ENCODE data around the gene ST3GAL5.

ST3GAL5 gene

DNA sequence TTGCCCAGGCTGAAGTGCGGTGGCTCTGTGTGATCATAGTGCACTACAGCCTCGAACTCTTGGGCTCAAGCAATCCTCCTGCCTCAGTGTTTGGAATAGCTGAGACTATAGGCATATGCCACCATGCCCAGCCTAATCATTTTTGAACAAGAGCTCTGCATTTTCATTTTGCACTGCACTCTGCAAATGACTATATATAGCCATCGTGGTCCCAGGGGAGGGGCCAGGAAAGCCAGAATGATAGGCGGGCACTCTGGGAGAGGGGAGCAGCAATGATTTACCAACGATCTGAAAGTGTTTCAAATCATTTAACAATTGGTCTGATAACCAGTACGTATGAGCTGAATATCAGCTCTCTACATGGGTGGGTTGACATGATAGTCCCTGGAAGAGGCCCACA is 22.3 kb upstream of the ST3GAL5 start:
- no peak overlapping the region for H3K27ac ChIP-seq
- no peaks in the 10 kb centered on the region for H3K9me3 ChIP-seq (ENCODE audit: low read depth, low read length)
- no peak for DNase-seq (ENCODE audit: low read depth, low spot score)
- no peaks in the 10 kb centered on the region for H3K36me3 ChIP-seq (ENCODE audit: insufficient read depth, low read length)
- H3K4me3 ChIP-seq: no peak overlapping the region
- no peak overlapping the region for H3K9ac ChIP-seq (ENCODE audit: insufficient read length)
- no peak for TF ChIP-seq POLR2AphosphoS5 (IDR thresholded peaks at IDR 0.05; ENCODE audit: borderline replicate concordance, low read depth, low read length)
- TF ChIP-seq EZH2 (IDR thresholded peaks at IDR 0.05): no peak
- no peak for TF ChIP-seq FOXP2 (optimal IDR thresholded peaks at IDR 0.05; ENCODE audit: control extremely low read depth, extremely low read length, insufficient read depth)

- Histone ChIP-seq H3K27ac (no peak overlapping the region), H3K9me3 (ENCODE audit: low read depth, low read length) (no peaks in the 10 kb centered on the region), H3K36me3 (ENCODE audit: insufficient read depth, low read length) (no peaks in the 10 kb centered on the region), H3K9ac (ENCODE audit: insufficient read length) (no peak overlapping the region), H3K4me3 (no peak overlapping the region)
- DNase-seq (ENCODE audit: low read depth, low spot score): no peak
- TF ChIP-seq EZH2 (IDR thresholded peaks at IDR 0.05) (no peak), FOXP2 (optimal IDR thresholded peaks at IDR 0.05; ENCODE audit: control extremely low read depth, extremely low read length, insufficient read depth) (no peak), POLR2AphosphoS5 (IDR thresholded peaks at IDR 0.05; ENCODE audit: borderline replicate concordance, low read depth, low read length) (no peak)
Measured at GRCh38 chr2:85909005-85909404, 20.2 kb upstream of the ST3GAL5 start.

DNA sequence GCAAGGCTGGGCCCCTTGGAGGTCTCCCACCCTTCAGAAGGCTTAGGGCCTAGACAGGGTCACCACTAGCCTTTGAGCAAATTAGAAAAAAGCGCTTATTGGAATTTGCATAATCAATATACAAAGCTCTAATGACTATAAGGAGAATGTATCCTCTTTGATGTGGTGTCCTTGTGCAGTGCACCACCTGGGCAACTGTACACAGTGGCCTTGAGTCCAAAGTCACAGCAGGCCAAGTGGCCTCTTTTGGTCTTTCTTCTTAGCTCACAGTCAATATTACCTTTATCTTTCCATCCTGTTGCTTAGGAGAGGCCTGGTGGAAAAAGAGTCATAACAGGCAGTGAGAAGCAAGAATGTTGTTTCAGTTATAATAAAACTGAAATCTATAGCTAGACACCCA is 19.7 kb upstream of the ST3GAL5 start:
- Histone ChIP-seq H3K27ac (no peak overlapping the region), H3K4me3 (no peak overlapping the region), H3K9me3 (ENCODE audit: low read depth, low read length) (no peaks in the 10 kb centered on the region), H3K36me3 (ENCODE audit: insufficient read depth, low read length) (no peaks in the 10 kb centered on the region), H3K9ac (ENCODE audit: insufficient read length) (no peak overlapping the region)
- DNase-seq (ENCODE audit: low read depth, low spot score): no peak
- no peak for TF ChIP-seq FOXP2 (optimal IDR thresholded peaks at IDR 0.05; ENCODE audit: control extremely low read depth, extremely low read length, insufficient read depth)
- TF ChIP-seq EZH2 (IDR thresholded peaks at IDR 0.05): no peak
- no peak for TF ChIP-seq POLR2AphosphoS5 (IDR thresholded peaks at IDR 0.05; ENCODE audit: borderline replicate concordance, low read depth, low read length)

GRCh38 chr2:85907671-85908157 is 18.9 kb upstream of the ST3GAL5 start:
- no peak overlapping the region for H3K4me3 ChIP-seq
- no peaks in the 10 kb centered on the region for H3K36me3 ChIP-seq (ENCODE audit: insufficient read depth, low read length)
- TF ChIP-seq FOXP2 (optimal IDR thresholded peaks at IDR 0.05; ENCODE audit: control extremely low read depth, extremely low read length, insufficient read depth) (no peak), POLR2AphosphoS5 (IDR thresholded peaks at IDR 0.05; ENCODE audit: borderline replicate concordance, low read depth, low read length) (no peak), EZH2 (IDR thresholded peaks at IDR 0.05) (no peak)
- no peak for DNase-seq (ENCODE audit: low read depth, low spot score)
- no peak overlapping the region for H3K27ac ChIP-seq
- H3K9ac ChIP-seq (ENCODE audit: insufficient read length): no peak overlapping the region
- no peaks in the 10 kb centered on the region for H3K9me3 ChIP-seq (ENCODE audit: low read depth, low read length)

- no peak overlapping the region for H3K27ac ChIP-seq
- TF ChIP-seq POLR2AphosphoS5 (IDR thresholded peaks at IDR 0.05; ENCODE audit: borderline replicate concordance, low read depth, low read length) (no peak), FOXP2 (optimal IDR thresholded peaks at IDR 0.05; ENCODE audit: control extremely low read depth, extremely low read length, insufficient read depth) (no peak), EZH2 (IDR thresholded peaks at IDR 0.05) (no peak)
- H3K9ac ChIP-seq (ENCODE audit: insufficient read length): no peak overlapping the region
Measured at GRCh38 chr2:85906748-85907147, 18.0 kb upstream of the ST3GAL5 start.

GRCh38 chr2:85905891-85906290 is 17.1 kb upstream of the ST3GAL5 start:
- TF ChIP-seq EZH2 (IDR thresholded peaks at IDR 0.05) (no peak), POLR2AphosphoS5 (IDR thresholded peaks at IDR 0.05; ENCODE audit: borderline replicate concordance, low read depth, low read length) (no peak), FOXP2 (optimal IDR thresholded peaks at IDR 0.05; ENCODE audit: control extremely low read depth, extremely low read length, insufficient read depth) (no peak)
- no peak overlapping the region for H3K4me3 ChIP-seq
- no peaks in the 10 kb centered on the region for H3K36me3 ChIP-seq (ENCODE audit: insufficient read depth, low read length)
- H3K9me3 ChIP-seq (ENCODE audit: low read depth, low read length): no peaks in the 10 kb centered on the region
- no peak overlapping the region for H3K9ac ChIP-seq (ENCODE audit: insufficient read length)
- DNase-seq (ENCODE audit: low read depth, low spot score): no peak
- no peak overlapping the region for H3K27ac ChIP-seq

More at GRCh38 chr2:85906748-85907147, 18.0 kb upstream of the ST3GAL5 start:
- no peak for DNase-seq (ENCODE audit: low read depth, low spot score)
- H3K36me3 ChIP-seq (ENCODE audit: insufficient read depth, low read length): no peaks in the 10 kb centered on the region
- H3K9me3 ChIP-seq (ENCODE audit: low read depth, low read length): no peaks in the 10 kb centered on the region
- no peak overlapping the region for H3K4me3 ChIP-seq

GRCh38 chr2:85905187-85905666 is 16.4 kb upstream of the ST3GAL5 start:
- TF ChIP-seq POLR2AphosphoS5 (IDR thresholded peaks at IDR 0.05; ENCODE audit: borderline replicate concordance, low read depth, low read length) (no peak), FOXP2 (optimal IDR thresholded peaks at IDR 0.05; ENCODE audit: control extremely low read depth, extremely low read length, insufficient read depth) (no peak), EZH2 (IDR thresholded peaks at IDR 0.05) (no peak)
- Histone ChIP-seq H3K27ac (no peak overlapping the region), H3K9me3 (ENCODE audit: low read depth, low read length) (no peaks in the 10 kb centered on the region), H3K36me3 (ENCODE audit: insufficient read depth, low read length) (no peaks in the 10 kb centered on the region), H3K4me3 (no peak overlapping the region), H3K9ac (ENCODE audit: insufficient read length) (no peak overlapping the region)
- DNase-seq (ENCODE audit: low read depth, low spot score): no peak

DNA sequence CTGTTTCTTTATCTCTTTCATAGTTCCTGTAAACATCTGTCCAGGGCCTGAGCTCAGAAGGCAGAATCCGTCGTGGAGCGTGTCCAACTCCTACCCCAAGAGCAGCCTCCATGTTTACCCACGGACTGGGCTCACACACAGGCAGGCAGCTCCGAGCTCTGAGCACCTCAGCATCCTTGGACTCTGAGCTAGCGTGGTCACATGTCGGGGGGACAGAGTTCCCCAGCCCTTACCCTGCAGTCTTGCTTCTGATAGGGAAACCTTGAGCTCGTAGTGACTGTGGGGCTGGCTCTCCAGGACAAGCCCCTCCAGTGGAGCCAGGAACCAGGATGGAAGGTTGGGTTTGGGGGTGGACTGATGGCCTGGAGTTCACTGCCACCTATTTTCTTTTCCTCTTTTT is 15.1 kb upstream of the ST3GAL5 start:
- no peak for DNase-seq (ENCODE audit: low read depth, low spot score)
- no peak overlapping the region for H3K9ac ChIP-seq (ENCODE audit: insufficient read length)
- no peak overlapping the region for H3K4me3 ChIP-seq
- H3K9me3 ChIP-seq (ENCODE audit: low read depth, low read length): no peaks in the 10 kb centered on the region
- H3K27ac ChIP-seq: no peak overlapping the region
- H3K36me3 ChIP-seq (ENCODE audit: insufficient read depth, low read length): no peaks in the 10 kb centered on the region
- no peak for TF ChIP-seq FOXP2 (optimal IDR thresholded peaks at IDR 0.05; ENCODE audit: control extremely low read depth, extremely low read length, insufficient read depth)
- TF ChIP-seq EZH2 (IDR thresholded peaks at IDR 0.05): no peak

GRCh38 chr2:85902496-85902895 is 13.7 kb upstream of the ST3GAL5 start:
- TF ChIP-seq EZH2 (IDR thresholded peaks at IDR 0.05) (no peak), POLR2AphosphoS5 (IDR thresholded peaks at IDR 0.05; ENCODE audit: borderline replicate concordance, low read depth, low read length) (no peak), FOXP2 (optimal IDR thresholded peaks at IDR 0.05; ENCODE audit: control extremely low read depth, extremely low read length, insufficient read depth) (no peak)

More at GRCh38 chr2:85902496-85902895, 13.7 kb upstream of the ST3GAL5 start:
- no peak overlapping the region for H3K27ac ChIP-seq
- no peaks in the 10 kb centered on the region for H3K9me3 ChIP-seq (ENCODE audit: low read depth, low read length)
- H3K36me3 ChIP-seq (ENCODE audit: insufficient read depth, low read length): no peaks in the 10 kb centered on the region
- H3K4me3 ChIP-seq: no peak overlapping the region
- no peak for DNase-seq (ENCODE audit: low read depth, low spot score)
- no peak overlapping the region for H3K9ac ChIP-seq (ENCODE audit: insufficient read length)

Measured in SK-N-MC (cell line).